Measurements from ENCODE around the gene TACC2.

The TACC2 gene

DNA sequence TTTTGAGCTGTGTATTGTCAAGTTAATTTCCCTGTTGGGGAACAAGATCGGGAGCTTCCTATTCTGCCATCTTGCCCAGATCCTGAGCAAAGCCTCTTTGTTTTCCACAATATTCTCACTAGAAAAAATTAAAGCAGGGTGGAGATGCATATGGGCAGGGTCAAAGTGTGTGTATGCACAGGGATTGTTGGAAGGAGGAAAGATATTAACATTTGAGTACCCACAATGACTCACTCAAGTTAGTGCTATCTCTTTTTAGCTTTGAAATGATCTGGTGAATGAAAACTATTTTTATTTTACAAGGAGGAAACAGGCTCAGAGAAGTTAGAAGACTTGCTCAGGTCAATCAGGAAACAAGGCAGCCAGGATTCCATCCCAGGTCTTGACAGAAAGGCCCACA, 275.5 kb downstream of the TACC2 start:
- Histone ChIP-seq H3K4me3 (ENCODE audit: low read depth in 1 of 2, low read length in 2 of 2) (no peak overlapping the region), H3K27me3 (ENCODE audit: low read depth, low read length) (no peaks in the 10 kb centered on the region), H3K4me1 (ENCODE audit: control insufficient read depth in 1 of 2, insufficient read depth in 2 of 2, low read length in 2 of 2) (peaks cover 0 to 4% of the 10 kb centered on the region in 2 donors), H3K36me3 (ENCODE audit: control insufficient read depth in 1 of 2, insufficient read depth in 2 of 2, low read length in 2 of 2) (no peaks in the 10 kb centered on the region), H3K27ac (ENCODE audit: low read length) (no peak overlapping the region), H3K9me3 (ENCODE audit: control insufficient read depth in 1 of 2, low read length in 2 of 2) (peaks cover 0 to 4% of the 10 kb centered on the region in 2 donors)

DNA sequence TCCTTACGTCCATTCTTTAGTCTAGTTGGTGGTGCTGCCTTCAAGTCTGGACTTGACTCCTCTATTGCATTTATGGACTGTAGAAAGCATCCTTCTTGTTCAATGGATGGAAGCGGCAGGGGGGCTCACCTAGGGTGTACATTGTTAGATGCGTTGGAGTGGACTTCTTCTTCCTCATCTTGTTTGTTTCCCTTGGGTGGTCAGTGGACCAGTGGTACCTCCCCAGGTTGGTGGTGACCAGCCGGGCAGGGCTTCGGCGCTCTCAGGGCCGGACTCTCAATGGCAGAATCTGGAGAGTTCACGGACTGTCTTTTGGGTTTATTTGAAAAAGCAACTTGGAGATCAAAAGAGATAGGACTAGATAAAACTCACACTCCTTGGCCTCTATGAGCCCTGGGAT, 276.0 kb downstream of the TACC2 start:
- Histone ChIP-seq H3K27ac (ENCODE audit: low read length) (no peak overlapping the region), H3K36me3 (ENCODE audit: control insufficient read depth in 1 of 2, insufficient read depth in 2 of 2, low read length in 2 of 2) (peaks cover 0 to 3% of the 10 kb centered on the region in 2 donors), H3K4me3 (ENCODE audit: low read depth in 1 of 2, low read length in 2 of 2) (no peak overlapping the region), H3K4me1 (ENCODE audit: control insufficient read depth in 1 of 2, insufficient read depth in 2 of 2, low read length in 2 of 2) (peaks cover 0 to 4% of the 10 kb centered on the region in 2 donors), H3K9me3 (ENCODE audit: control insufficient read depth in 1 of 2, low read length in 2 of 2) (peaks cover 0 to 4% of the 10 kb centered on the region in 2 donors), H3K27me3 (ENCODE audit: low read depth, low read length) (no peaks in the 10 kb centered on the region)

DNA sequence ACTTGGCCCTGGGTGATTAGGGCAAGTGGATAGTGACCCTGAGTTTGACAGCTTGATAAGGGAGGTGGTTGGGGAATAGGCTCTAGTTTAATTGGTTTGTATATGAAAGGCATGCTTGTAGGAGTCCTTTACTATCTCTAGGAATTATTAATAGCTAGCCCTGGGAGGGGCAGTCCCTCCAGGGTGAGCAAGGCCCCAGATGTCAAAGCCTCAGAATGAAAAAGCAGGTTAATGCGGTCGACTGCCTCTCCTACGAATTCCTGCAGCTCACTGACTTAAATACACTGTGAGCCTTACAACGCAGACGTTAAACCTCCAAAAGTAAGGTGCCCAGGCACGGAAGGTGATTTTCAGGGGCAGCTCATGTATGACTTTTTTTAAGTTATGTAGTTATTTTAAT, 276.9 kb downstream of the TACC2 start:
- peaks cover 0 to 3% of the 10 kb centered on the region in 2 donors for H3K36me3 ChIP-seq (ENCODE audit: control insufficient read depth in 1 of 2, insufficient read depth in 2 of 2, low read length in 2 of 2)
- no peak overlapping the region for H3K27ac ChIP-seq (ENCODE audit: low read length)
- H3K4me3 ChIP-seq (ENCODE audit: low read depth in 1 of 2, low read length in 2 of 2), result no peak overlapping the region
- H3K9me3 ChIP-seq (ENCODE audit: control insufficient read depth in 1 of 2, low read length in 2 of 2), result peaks cover 0 to 4% of the 10 kb centered on the region in 2 donors
- H3K4me1 ChIP-seq (ENCODE audit: control insufficient read depth in 1 of 2, insufficient read depth in 2 of 2, low read length in 2 of 2), result peaks cover 0 to 4% of the 10 kb centered on the region in 2 donors
- H3K27me3 ChIP-seq (ENCODE audit: low read depth, low read length), result no peaks in the 10 kb centered on the region

DNA sequence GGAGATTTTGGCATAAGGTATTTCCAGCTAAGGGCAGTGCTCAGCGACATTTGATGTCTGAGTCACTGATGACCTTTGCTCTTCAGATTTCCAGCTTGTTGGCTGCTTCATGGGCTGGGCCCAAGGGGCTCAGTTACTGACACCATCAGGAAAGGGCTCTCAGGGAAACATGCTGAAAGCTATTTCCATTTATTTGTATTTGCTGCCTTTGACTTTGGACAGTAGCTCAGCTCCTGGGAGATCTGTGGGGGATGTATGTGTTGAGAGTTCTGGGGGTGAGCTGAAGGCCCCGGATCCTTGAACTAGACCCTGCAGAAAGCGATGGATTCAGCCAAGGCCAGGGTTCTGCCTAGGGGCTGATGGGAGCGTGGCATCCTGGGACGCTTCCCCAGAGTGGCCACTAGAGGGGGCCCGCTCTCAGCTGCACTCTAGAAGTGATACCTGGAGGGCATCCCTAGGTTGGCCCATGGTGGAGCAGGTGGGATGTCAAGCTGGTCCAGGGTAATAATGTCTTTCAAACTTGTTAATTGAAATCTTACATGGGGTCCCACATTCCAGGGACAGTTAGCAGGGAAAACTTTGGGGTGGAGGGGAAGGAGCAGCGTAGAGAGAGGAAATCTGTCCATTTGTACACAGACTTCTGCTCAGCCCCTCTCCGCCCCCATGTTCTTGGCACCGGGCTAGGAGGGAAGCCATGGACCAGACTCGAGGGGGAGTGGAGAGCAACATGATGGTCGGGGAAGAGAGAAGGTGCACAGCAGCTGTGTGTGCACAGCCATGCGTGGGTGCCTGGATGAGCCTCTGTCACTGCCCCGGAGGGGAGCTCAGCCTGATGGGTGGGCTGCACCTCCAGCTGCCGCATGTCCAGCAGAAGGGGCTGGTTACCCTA, 279.1 kb downstream of the TACC2 start:
- no peak overlapping the region for H3K27ac ChIP-seq (ENCODE audit: low read length)
- peaks cover 0 to 1% of the 10 kb centered on the region in 2 donors for H3K9me3 ChIP-seq (ENCODE audit: control insufficient read depth in 1 of 2, low read length in 2 of 2)
- H3K36me3 ChIP-seq (ENCODE audit: control insufficient read depth in 1 of 2, insufficient read depth in 2 of 2, low read length in 2 of 2), result peaks cover 0 to 3% of the 10 kb centered on the region in 2 donors
- no peak overlapping the region for H3K4me3 ChIP-seq (ENCODE audit: low read depth in 1 of 2, low read length in 2 of 2)
- no peaks in the 10 kb centered on the region for H3K27me3 ChIP-seq (ENCODE audit: low read depth, low read length)
- H3K4me1 ChIP-seq (ENCODE audit: control insufficient read depth in 1 of 2, insufficient read depth in 2 of 2, low read length in 2 of 2), result peaks cover 0 to 4% of the 10 kb centered on the region in 2 donors

DNA sequence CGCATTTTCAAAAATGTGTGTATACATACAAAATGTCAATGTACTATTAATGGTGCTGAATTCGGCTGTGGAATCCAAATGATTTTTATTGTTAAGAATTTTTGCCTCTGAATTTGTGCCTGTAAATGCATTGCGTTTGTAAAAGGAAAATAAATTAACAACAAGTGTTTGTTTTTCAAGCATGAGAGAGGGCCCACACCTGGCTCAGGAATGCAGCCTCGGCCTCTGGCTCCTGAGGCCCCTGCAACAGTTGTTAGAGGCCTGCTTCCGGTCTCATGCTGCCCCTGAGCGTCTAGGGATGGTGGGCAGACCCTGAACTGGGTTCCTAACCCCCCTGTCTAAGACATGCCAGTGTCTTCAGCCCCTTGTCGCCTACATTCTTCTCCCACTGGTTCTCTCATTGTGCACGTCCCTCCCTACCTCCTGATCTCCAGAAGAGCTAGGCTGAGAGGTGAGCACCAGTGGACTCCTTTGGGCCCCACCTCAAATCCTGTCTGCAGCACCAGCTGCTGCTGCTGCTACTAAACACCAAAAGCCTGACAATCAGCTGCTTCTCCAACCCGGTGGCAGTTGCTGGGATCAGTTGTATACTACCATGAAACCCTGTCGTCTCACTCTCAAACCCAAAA, 280.2 kb downstream of the TACC2 start:
- no peaks in the 10 kb centered on the region for H3K27me3 ChIP-seq (ENCODE audit: low read depth, low read length)
- no peaks in the 10 kb centered on the region for H3K4me1 ChIP-seq (ENCODE audit: control insufficient read depth in 1 of 2, insufficient read depth in 2 of 2, low read length in 2 of 2)
- peaks cover 0 to 3% of the 10 kb centered on the region in 2 donors for H3K36me3 ChIP-seq (ENCODE audit: control insufficient read depth in 1 of 2, insufficient read depth in 2 of 2, low read length in 2 of 2)
- no peaks in the 10 kb centered on the region for H3K9me3 ChIP-seq (ENCODE audit: control insufficient read depth in 1 of 2, low read length in 2 of 2)
- no peak overlapping the region for H3K4me3 ChIP-seq (ENCODE audit: low read depth in 1 of 2, low read length in 2 of 2)
- no peak overlapping the region for H3K27ac ChIP-seq (ENCODE audit: low read length)

DNA sequence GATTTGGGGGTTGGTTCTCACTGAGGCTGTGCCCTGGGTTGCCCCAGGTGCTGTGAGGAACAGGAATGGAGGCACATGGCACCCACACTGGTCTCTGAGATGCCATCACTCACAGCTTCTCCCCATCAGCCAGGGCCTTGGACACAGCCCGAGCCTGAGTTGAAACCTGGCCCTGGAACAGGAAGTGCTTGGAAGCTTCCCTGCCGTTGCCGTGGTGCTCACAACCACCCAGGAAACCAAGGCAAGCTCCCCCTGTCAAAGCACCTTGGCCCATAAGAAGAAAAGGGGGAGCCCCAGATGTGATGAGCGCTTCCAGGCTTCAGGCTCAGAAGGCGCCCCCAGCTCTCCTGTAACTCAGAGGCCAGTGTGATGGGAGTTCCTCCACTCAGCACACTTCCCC, 282.1 kb downstream of the TACC2 start, which contains the start of gene BTBD16:
Gene BTBD16 (plus strand): TSS at position 221 of the 400 bp plus-strand sequence. CDS start 3,786 bp downstream, outside the sequence.
- peaks cover 0 to 3% of the 10 kb centered on the region in 2 donors for H3K36me3 ChIP-seq (ENCODE audit: control insufficient read depth in 1 of 2, insufficient read depth in 2 of 2, low read length in 2 of 2)
- H3K9me3 ChIP-seq (ENCODE audit: control insufficient read depth in 1 of 2, low read length in 2 of 2), result no peaks in the 10 kb centered on the region
- no peak within 1 kb of the TSS for H3K27ac ChIP-seq (ENCODE audit: low read length)
- H3K4me3 ChIP-seq (ENCODE audit: low read depth in 1 of 2, low read length in 2 of 2), result no peak within 1 kb of the TSS
- no peaks in the 10 kb centered on the region for H3K27me3 ChIP-seq (ENCODE audit: low read depth, low read length)
- H3K4me1 ChIP-seq (ENCODE audit: control insufficient read depth in 1 of 2, insufficient read depth in 2 of 2, low read length in 2 of 2), result no peaks in the 10 kb centered on the region

DNA sequence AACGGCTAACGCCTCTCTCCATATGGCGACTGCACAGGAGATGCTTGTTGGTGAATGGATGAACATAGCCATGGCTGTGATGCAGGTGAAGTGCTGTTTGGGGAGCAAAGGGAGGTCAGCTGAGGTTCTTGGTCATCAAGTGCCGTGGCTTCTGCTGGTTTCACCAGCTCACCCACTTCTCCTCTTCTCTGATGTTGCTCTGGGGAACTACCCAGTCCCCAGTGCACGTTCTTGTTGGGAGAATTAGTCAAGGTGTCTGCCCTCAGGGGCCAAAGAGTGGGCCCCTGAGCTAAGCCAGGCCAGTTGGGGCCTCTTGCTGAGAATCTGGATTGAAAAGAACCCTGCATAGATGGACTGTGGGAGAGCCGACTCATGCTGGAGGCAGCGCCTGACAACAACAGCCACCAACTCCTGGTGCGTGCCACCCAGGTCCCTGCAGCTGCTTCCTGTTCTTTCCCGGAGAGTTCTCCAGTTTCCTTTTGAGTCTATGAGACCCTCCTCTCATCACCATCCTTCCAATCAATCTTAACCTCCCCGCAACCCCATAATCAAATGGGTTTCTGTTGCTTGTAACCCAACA, 285.1 kb downstream of the TACC2 start:
- Histone ChIP-seq H3K4me1 (ENCODE audit: control insufficient read depth in 1 of 2, insufficient read depth in 2 of 2, low read length in 2 of 2) (no peaks in the 10 kb centered on the region), H3K9me3 (ENCODE audit: control insufficient read depth in 1 of 2, low read length in 2 of 2) (no peaks in the 10 kb centered on the region), H3K27ac (ENCODE audit: low read length) (no peak overlapping the region), H3K27me3 (ENCODE audit: low read depth, low read length) (no peaks in the 10 kb centered on the region), H3K4me3 (ENCODE audit: low read depth in 1 of 2, low read length in 2 of 2) (no peak overlapping the region), H3K36me3 (ENCODE audit: control insufficient read depth in 1 of 2, insufficient read depth in 2 of 2, low read length in 2 of 2) (peaks cover 0 to 3% of the 10 kb centered on the region in 2 donors)

DNA sequence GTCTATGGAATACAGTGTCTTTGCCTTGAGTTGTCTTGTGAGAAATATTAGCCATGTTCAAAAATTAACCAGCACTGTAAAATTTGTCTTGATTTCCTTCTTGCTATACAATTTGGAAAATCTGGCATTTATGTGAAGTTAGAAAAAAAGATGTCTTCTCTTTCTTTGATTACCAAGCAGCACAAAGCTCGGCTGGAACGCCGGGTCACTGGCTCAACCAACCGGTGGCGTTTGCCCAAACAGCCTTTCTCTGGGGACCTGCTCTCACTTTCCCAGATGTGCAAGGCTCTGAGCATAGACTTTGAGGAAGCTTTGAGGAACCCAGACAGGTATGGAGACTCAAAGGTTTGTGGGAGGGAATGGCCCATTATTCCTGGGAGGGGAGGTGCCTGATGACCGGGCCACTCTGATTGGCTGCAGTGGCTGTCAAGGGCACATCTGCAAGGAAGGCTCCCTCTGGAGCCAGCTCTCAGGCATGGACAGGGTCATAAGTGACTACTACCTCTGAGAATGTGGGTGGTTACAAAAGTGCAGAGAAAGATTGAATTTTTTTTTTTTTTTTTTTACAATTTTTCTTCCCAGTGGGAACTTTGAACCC, 287.7 kb downstream of the TACC2 start:
- Histone ChIP-seq H3K27me3 (ENCODE audit: low read depth, low read length) (no peaks in the 10 kb centered on the region), H3K4me1 (ENCODE audit: control insufficient read depth in 1 of 2, insufficient read depth in 2 of 2, low read length in 2 of 2) (no peaks in the 10 kb centered on the region), H3K36me3 (ENCODE audit: control insufficient read depth in 1 of 2, insufficient read depth in 2 of 2, low read length in 2 of 2) (no peaks in the 10 kb centered on the region), H3K27ac (ENCODE audit: low read length) (no peak overlapping the region), H3K4me3 (ENCODE audit: low read depth in 1 of 2, low read length in 2 of 2) (no peak overlapping the region), H3K9me3 (ENCODE audit: control insufficient read depth in 1 of 2, low read length in 2 of 2) (no peaks in the 10 kb centered on the region)

DNA sequence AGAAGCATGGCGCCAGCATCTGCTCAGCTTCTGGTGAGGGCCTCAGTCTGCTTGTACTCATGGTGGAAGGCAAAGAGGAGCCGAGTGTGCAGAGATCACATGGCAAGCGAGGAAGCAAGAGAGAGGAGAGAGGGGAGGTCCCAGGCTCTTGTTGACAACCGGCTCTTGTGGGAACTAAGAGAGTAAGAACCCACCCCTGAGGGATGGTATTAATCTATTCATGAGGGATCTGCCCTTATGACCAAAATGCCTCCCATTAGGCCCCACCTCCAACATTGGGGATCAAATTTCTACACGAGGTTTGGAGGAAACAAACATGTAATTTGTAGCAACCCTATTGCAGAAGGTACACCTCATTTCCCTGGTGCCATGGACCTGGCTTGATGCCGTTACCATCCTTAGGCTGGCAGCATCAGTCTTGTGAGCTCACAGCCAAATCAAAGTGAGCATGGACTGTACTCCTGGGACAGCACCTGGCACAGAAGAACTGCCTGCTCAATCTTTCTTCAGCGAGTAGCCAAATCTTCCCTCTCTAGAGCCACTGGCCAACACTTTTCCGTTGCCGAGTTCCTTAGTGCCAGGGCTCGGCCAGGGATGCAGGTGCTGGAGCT, 288.7 kb downstream of the TACC2 start:
- Histone ChIP-seq H3K4me1 (ENCODE audit: control insufficient read depth in 1 of 2, insufficient read depth in 2 of 2, low read length in 2 of 2) (no peaks in the 10 kb centered on the region), H3K4me3 (ENCODE audit: low read depth in 1 of 2, low read length in 2 of 2) (no peak overlapping the region), H3K27ac (ENCODE audit: low read length) (no peak overlapping the region), H3K36me3 (ENCODE audit: control insufficient read depth in 1 of 2, insufficient read depth in 2 of 2, low read length in 2 of 2) (no peaks in the 10 kb centered on the region), H3K9me3 (ENCODE audit: control insufficient read depth in 1 of 2, low read length in 2 of 2) (no peaks in the 10 kb centered on the region), H3K27me3 (ENCODE audit: low read depth, low read length) (no peaks in the 10 kb centered on the region)

DNA sequence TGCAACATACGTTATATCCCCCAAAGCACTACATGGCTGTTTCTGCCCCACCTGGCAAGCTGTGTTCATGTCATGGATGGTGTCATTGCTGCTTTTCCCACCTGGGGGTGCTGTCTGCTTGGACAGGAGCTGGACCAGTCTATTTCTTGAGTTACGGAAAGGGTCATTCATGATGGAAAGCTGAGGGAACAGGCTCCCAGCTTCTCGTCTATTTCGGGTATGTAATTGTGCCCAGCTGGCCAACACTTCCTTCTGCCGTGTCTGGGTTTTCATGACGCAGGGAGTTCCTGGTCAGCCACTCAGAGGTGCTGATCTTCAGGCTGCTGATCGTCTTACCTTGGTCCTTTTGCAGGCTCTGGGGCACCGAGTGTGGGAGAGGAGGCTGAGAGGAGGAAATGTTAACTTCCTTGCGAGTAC, 290.8 kb downstream of the TACC2 start:
- Histone ChIP-seq H3K4me1 (ENCODE audit: control insufficient read depth in 1 of 2, insufficient read depth in 2 of 2, low read length in 2 of 2) (no peaks in the 10 kb centered on the region), H3K27me3 (ENCODE audit: low read depth, low read length) (no peaks in the 10 kb centered on the region), H3K9me3 (ENCODE audit: control insufficient read depth in 1 of 2, low read length in 2 of 2) (no peaks in the 10 kb centered on the region), H3K27ac (ENCODE audit: low read length) (no peak overlapping the region), H3K36me3 (ENCODE audit: control insufficient read depth in 1 of 2, insufficient read depth in 2 of 2, low read length in 2 of 2) (no peaks in the 10 kb centered on the region), H3K4me3 (ENCODE audit: low read depth in 1 of 2, low read length in 2 of 2) (no peak overlapping the region)

DNA sequence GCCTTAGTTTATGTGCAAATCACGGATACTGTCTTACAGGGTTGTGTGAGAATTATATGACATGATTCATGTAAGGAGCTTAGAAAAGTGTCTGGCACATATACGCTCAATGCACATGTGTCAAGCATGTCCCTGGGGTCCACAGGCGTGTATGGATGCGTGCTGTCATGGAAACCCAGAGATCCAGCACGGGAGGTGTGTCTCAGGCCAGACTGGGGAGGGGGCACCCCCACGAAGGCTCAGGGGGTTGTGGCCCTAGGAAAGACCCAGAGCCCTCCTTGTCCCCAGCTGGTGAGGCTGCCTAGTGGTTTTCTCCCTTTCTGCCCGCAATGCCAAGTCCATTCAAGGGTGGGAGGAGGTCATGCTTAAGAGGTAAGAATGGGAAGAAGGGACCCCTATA, 291.2 kb downstream of the TACC2 start:
- no peaks in the 10 kb centered on the region for H3K4me1 ChIP-seq (ENCODE audit: control insufficient read depth in 1 of 2, insufficient read depth in 2 of 2, low read length in 2 of 2)
- H3K27ac ChIP-seq (ENCODE audit: low read length), result no peak overlapping the region
- no peak overlapping the region for H3K4me3 ChIP-seq (ENCODE audit: low read depth in 1 of 2, low read length in 2 of 2)
- H3K36me3 ChIP-seq (ENCODE audit: control insufficient read depth in 1 of 2, insufficient read depth in 2 of 2, low read length in 2 of 2), result no peaks in the 10 kb centered on the region
- H3K27me3 ChIP-seq (ENCODE audit: low read depth, low read length), result no peaks in the 10 kb centered on the region
- no peaks in the 10 kb centered on the region for H3K9me3 ChIP-seq (ENCODE audit: control insufficient read depth in 1 of 2, low read length in 2 of 2)
